Measurements from ENCODE around the gene ARSA.

Gene ARSA

GRCh38 chr22:50607659-50608020, 20.3 kb downstream of the ARSA start:
- POLR2A ChIA-PET: no interaction called here
- H3K4me3 ChIP-seq (ENCODE audit: low read depth, low read length): no peak overlapping the region
- DNase-seq (ENCODE audit: low read depth, low spot score): no peak
- CTCF ChIA-PET: interaction anchor here (1.2 kb wide), 1 partner anchor 82 kb away, joined by 3 read pairs; the partner anchor contains the start of gene SCO2
- no peak for TF ChIP-seq CTCF (IDR thresholded peaks at IDR 0.05; ENCODE audit: insufficient read depth, low read length, missing control alignments)

GRCh38 chr22:50606946-50607658, 20.9 kb downstream of the ARSA start:
- CTCF ChIA-PET: interaction anchor here (0.7 to 1.6 kb wide), 5 partner anchors 9 to 81 kb away, joined by 3 to 6 read pairs (median 3); partner anchors contain the start of gene SCO2
- no peak for DNase-seq (ENCODE audit: low read depth, low spot score)
- H3K4me3 ChIP-seq (ENCODE audit: low read depth, low read length): no peak overlapping the region
- TF ChIP-seq CTCF (IDR thresholded peaks at IDR 0.05; ENCODE audit: insufficient read depth, low read length, missing control alignments): no peak
- POLR2A ChIA-PET: no interaction called here

- no peak for TF ChIP-seq CTCF (IDR thresholded peaks at IDR 0.05; ENCODE audit: insufficient read depth, low read length, missing control alignments)
- DNase-seq (ENCODE audit: low read depth, low spot score): no peak
- ChIA-PET CTCF (interaction anchor here (0.9 to 1.6 kb wide), 4 partner anchors 13 to 80 kb away, joined by 3 to 6 read pairs (median 4); partner anchors contain the start of gene SCO2), POLR2A (no interaction called here)
- H3K4me3 ChIP-seq (ENCODE audit: low read depth, low read length): no peak overlapping the region
Observed at GRCh38 chr22:50606165-50606945, 21.6 kb downstream of the ARSA start.

GRCh38 chr22:50605613-50606074, 22.3 kb downstream of the ARSA start:
- TF ChIP-seq CTCF (IDR thresholded peaks at IDR 0.05; ENCODE audit: insufficient read depth, low read length, missing control alignments): no peak
- H3K4me3 ChIP-seq (ENCODE audit: low read depth, low read length): no peak overlapping the region
- ChIA-PET POLR2A (no interaction called here), CTCF (interaction anchor here (1.4 to 1.6 kb wide), 2 partner anchors 15 to 18 kb away, joined by 4 to 6 read pairs; no protein-coding TSS in a partner anchor)
- no peak for DNase-seq (ENCODE audit: low read depth, low spot score)

DNA sequence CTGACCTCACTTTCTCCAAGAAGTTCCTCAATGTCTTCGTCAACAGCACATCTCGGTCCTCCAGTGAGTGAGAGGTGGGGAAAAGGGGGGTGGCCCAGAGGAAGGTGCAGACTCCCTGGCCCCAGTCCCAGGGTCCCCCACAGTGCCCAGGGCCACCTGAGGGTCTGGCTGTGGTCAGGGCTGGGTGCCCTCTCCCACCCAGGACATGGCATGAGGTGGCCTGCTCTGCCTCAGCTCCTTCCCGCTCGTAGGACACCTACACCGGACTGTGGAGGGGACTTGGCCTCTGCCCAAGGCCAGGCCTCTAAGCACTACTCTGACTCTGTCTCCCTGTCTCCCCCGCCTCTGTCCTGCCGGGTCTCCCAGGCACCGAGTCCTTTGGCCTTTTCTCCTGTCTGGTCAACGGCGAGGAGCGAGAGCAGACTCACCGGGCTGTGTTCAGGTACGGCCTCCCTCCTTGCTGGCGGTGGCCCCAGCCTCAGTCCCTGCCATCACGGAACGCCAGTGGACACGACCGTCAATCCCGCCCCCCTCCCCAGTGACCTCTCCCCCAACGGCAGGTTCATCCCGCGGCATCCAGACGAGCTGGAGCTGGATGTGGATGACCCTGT, 22.8 kb downstream of the ARSA start:
- H3K4me3 ChIP-seq (ENCODE audit: low read depth, low read length): no peak overlapping the region
- DNase-seq (ENCODE audit: low read depth, low spot score): no peak
- no peak for TF ChIP-seq CTCF (IDR thresholded peaks at IDR 0.05; ENCODE audit: insufficient read depth, low read length, missing control alignments)
- POLR2A ChIA-PET: no interaction called here
- CTCF ChIA-PET: no interaction called here

Measured in AG04449 (cell line).